Astrocyte of the cerebellum (primary cell): ENCODE results near the gene SNAP91.
"Not testable (repeated sequence)": the region's sequence is repeated elsewhere in the genome, so short reads cannot be mapped to it uniquely, and the experiment has no call there.

Experiments
- DNase-seq: peaks from one replicate; pipeline ENCODE4 v3.0.0-alpha.2; 2011; ENCODE audit warnings: low read depth
- H3K4me3 ChIP-seq: 2 replicates; pipeline ENCODE4 v1.5.1; 2011; ENCODE audit warnings: mild to moderate bottlenecking, low read depth, low read length, moderate library complexity
- CTCF ChIP-seq: IDR thresholded peaks from 2 replicates; pipeline ENCODE4 v1.5.1; 2012; ENCODE audit warnings: low read length, low read depth, moderate library complexity, mild to moderate bottlenecking; ENCODE audit errors: missing control alignments
- in situ Hi-C: cut with HindIII; loops from 2 replicates; pipeline ENCODE4 v1.10.0; 2017; ENCODE audit warnings: low sequenced_read_pairs

Gene SNAP91

GRCh38 chr6:83633609-83634008 is 75.3 kb downstream of the SNAP91 start:
- no peak overlapping the region for H3K4me3 ChIP-seq
- DNase-seq, result no peak
- TF ChIP-seq CTCF, result no peak
- in situ Hi-C loops, result no loop called here

- no peak for DNase-seq
- no peak overlapping the region for H3K4me3 ChIP-seq
- no peak for TF ChIP-seq CTCF
- in situ Hi-C loops, result no loop called here
Measured at GRCh38 chr6:83633149-83633548, 75.8 kb downstream of the SNAP91 start.

GRCh38 chr6:83629908-83630307 is 79.0 kb downstream of the SNAP91 start:
- DNase-seq, in situ Hi-C loops, H3K4me3 ChIP-seq: not testable (repeated sequence)

GRCh38 chr6:83615025-83615999 is 93.6 kb downstream of the SNAP91 start:
- in situ Hi-C loops, result no loop called here
- H3K4me3 ChIP-seq, result no peak overlapping the region
- peak; percentile 23 for DNase-seq
- peak; percentile 66 for TF ChIP-seq CTCF

- no peak for DNase-seq
- in situ Hi-C loops, result no loop called here
- no peak overlapping the region for H3K4me3 ChIP-seq
- no peak for TF ChIP-seq CTCF
Measured at GRCh38 chr6:83613378-83613777, 95.5 kb downstream of the SNAP91 start.

GRCh38 chr6:83609248-83609647 is 99.7 kb downstream of the SNAP91 start:
- no peak for DNase-seq
- no peak for TF ChIP-seq CTCF
- in situ Hi-C loops, result no loop called here
- no peak overlapping the region for H3K4me3 ChIP-seq

GRCh38 chr6:83605517-83605916 is 103.4 kb downstream of the SNAP91 start:
- no peak for DNase-seq
- H3K4me3 ChIP-seq, result no peak overlapping the region
- no peak for TF ChIP-seq CTCF
- in situ Hi-C loops, result no loop called here
